ENCODE measurements around the gene CRMP1. TPM values are rescaled to one million over a fixed set of nuclear protein-coding genes. Genes with fewer than 3 reads are reported as not detected.

Gene CRMP1
- polyA plus RNA-seq, 1 experiment = 5.6 TPM

DNA sequence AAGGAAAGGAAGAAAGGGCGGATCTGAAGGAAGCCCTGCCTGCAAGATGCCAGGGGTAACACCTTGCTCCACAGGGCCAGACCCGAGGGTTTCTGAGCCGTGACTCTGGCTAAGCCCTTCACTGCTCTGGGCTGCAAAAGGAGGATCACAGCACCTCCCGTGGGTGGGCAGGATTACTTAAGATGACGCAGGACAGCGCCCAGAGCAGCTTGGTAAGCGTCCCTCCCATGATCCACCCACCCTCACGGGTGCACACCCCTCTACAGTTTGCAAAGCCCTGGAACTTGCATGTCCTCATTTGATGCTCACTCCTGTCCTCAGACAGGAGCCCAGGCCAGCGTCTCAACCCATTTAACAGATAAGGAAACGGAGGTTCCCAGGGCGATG is 64.9 kb downstream of the CRMP1 start:
- Histone ChIP-seq H3K9me3 (ENCODE audit: control insufficient read depth, insufficient read depth, low read length) (no peaks in the 10 kb centered on the region), H3K4me3 (ENCODE audit: low read depth, low read length) (no peak overlapping the region), H3K27ac (ENCODE audit: low read depth, low read length) (no peak overlapping the region), H3K27me3 (ENCODE audit: control insufficient read depth, insufficient read depth, low read length) (no peaks in the 10 kb centered on the region)
- ChIA-PET POLR2A (no interaction called here), CTCF (no interaction called here)
- DNase-seq (ENCODE audit: low read depth, low spot score) = no peak
- TF ChIP-seq, protein P1, sequence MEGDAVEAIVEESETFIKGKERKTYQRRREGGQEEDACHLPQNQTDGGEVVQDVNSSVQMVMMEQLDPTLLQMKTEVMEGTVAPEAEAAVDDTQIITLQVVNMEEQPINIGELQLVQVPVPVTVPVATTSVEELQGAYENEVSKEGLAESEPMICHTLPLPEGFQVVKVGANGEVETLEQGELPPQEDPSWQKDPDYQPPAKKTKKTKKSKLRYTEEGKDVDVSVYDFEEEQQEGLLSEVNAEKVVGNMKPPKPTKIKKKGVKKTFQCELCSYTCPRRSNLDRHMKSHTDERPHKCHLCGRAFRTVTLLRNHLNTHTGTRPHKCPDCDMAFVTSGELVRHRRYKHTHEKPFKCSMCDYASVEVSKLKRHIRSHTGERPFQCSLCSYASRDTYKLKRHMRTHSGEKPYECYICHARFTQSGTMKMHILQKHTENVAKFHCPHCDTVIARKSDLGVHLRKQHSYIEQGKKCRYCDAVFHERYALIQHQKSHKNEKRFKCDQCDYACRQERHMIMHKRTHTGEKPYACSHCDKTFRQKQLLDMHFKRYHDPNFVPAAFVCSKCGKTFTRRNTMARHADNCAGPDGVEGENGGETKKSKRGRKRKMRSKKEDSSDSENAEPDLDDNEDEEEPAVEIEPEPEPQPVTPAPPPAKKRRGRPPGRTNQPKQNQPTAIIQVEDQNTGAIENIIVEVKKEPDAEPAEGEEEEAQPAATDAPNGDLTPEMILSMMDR (IDR thresholded peaks at IDR 0.05; ENCODE audit: low read depth, low read length) = no peak

DNA sequence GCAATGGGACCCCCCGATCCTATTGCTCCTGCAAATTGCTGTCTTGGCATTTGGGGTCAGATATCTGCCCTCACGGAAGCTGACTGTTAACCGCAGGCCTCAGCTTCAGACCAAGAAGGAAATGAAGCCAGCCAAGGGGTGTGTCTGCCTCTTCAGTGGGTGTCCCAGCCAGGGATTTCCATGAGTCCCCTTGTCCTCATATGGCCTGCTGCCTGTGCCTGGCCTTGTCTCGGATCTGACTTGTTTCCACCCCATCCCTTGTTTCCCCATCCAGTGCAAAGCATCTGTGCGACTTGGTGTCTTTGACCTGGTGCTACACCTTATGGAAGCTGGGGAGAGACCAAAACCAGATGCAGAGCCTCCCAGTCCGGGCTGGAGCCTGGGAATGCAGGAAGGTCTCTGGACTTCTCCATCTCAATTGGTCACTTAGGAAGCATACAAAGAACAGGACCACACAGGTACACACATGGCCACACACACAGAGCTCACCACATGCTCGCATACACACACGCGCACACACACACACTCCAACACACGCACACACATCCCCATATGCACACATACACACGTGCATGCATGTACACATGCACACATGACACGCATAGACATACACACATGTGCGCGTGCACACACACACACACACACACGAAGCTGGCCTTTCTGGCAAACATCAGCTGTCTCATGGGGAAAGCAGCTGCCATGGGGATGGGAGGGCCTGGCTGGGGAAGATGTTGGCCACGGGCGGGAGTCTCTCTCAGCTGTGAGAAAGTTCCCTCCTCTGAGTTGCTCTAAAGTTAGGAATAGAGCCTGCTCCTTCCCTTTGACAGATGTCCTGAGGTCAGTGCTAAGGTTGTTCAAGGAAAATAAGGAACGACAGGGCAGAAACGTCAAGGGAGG is 65.5 kb downstream of the CRMP1 start:
- Histone ChIP-seq H3K4me3 (ENCODE audit: low read depth, low read length) (no peak overlapping the region), H3K9me3 (ENCODE audit: control insufficient read depth, insufficient read depth, low read length) (no peaks in the 10 kb centered on the region), H3K27ac (ENCODE audit: low read depth, low read length) (no peak overlapping the region), H3K27me3 (ENCODE audit: control insufficient read depth, insufficient read depth, low read length) (no peaks in the 10 kb centered on the region)
- no peak for DNase-seq (ENCODE audit: low read depth, low spot score)
- TF ChIP-seq, protein P1 (IDR thresholded peaks at IDR 0.05; ENCODE audit: low read depth, low read length) = no peak
- CTCF ChIA-PET = no interaction called here
- POLR2A ChIA-PET = no interaction called here

DNA sequence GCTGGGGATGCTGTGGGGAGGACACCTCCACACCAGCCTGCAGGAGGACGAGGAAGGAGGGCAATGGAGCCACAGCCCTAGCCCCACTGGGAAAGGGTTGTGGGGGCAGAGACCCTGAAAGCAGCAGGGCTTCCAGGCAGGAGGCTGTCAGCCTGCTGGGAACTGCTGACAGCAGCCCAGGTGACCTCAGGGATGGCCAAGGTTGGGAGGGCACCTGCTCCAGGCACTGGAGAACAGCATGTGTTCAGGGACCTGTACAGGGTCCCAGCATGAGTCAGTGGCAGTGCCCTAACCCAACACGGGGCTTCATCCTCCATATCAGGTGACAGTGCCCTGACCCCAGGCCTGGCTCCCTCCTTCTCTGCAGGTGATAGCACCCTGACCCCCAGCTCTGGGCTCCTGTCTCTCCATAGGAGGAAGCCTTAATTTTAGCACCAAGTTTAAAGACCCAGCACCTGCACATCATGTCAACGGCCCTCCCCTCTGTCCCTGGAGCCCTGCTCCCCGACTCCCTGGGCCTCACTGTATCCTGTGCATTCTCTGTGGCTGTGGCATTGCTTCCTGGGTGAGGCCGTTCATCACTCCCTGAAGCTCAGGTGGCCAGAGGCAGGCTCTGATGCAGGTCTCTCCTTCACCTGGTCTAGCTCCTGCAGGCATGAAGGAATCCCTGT is 66.3 kb downstream of the CRMP1 start:
- CTCF ChIA-PET = no interaction called here
- Histone ChIP-seq H3K27me3 (ENCODE audit: control insufficient read depth, insufficient read depth, low read length) (no peaks in the 10 kb centered on the region), H3K9me3 (ENCODE audit: control insufficient read depth, insufficient read depth, low read length) (no peaks in the 10 kb centered on the region), H3K4me3 (ENCODE audit: low read depth, low read length) (no peak overlapping the region), H3K27ac (ENCODE audit: low read depth, low read length) (no peak overlapping the region)
- POLR2A ChIA-PET = no interaction called here
- no peak for DNase-seq (ENCODE audit: low read depth, low spot score)
- TF ChIP-seq, protein P1 (IDR thresholded peaks at IDR 0.05; ENCODE audit: low read depth, low read length) = no peak

DNA sequence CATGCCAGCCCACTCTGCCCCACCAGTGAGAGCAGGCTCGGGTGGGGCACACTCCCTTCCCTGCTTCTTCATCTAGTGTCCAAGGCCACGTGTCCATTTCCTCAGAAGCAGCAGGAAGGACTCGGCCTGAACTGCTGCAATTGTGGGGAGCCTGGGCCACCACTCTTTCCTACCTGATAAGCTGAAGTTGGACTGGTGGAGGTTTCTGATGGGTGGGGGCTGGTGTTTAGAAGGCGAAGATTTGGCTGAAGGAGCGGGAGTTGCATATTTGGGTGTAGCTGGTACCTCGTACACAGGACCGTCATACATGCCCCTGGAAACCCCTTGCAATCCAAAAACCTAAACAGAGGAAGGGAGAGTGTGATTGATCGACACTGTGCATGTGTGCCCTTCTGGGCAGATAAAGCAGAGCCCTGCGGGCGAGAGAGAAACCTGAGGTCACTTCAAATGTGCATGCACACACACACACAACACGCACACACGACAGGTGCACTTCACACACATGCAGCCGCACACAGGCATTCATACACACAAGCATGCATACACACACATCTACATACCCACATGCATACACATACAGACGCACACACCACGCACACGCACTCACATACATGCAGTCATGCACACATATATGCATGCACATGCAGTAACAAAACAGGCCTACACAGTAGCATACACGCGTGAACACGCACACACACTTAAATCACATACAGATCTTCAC is 67.4 kb downstream of the CRMP1 start:
- no peaks in the 10 kb centered on the region for H3K27me3 ChIP-seq (ENCODE audit: control insufficient read depth, insufficient read depth, low read length)
- TF ChIP-seq, protein P1 (IDR thresholded peaks at IDR 0.05; ENCODE audit: low read depth, low read length) = no peak
- ChIA-PET POLR2A (no interaction called here), CTCF (interaction anchor here (0.7 kb wide), 1 partner anchor 12 kb away, joined by 3 read pairs; no protein-coding TSS in a partner anchor)
- H3K27ac ChIP-seq (ENCODE audit: low read depth, low read length) = no peak overlapping the region
- H3K9me3 ChIP-seq (ENCODE audit: control insufficient read depth, insufficient read depth, low read length) = no peaks in the 10 kb centered on the region
- DNase-seq (ENCODE audit: low read depth, low spot score) = no peak
- H3K4me3 ChIP-seq (ENCODE audit: low read depth, low read length) = no peak overlapping the region
